ENCODE data around the gene FBXO10. TPM values are rescaled to one million over a fixed set of nuclear protein-coding genes. Genes with fewer than 3 reads are reported as not detected.

Gene FBXO10
- total RNA-seq, 1 experiment from 2014 or later = 5.3 TPM

GRCh38 chr9:37486256-37486615 lies 89.9 kb downstream of the FBXO10 start:
- TF ChIP-seq CTCF (IDR thresholded peaks at IDR 0.05 in 2 of 3, conservative IDR thresholded peaks at IDR 0.05 in 1 of 3; ENCODE audit: borderline replicate concordance in 1 of 3, insufficient read depth in 1 of 3, low read depth in 2 of 3, low read length in 2 of 3) (no peak), EZH2phosphoT487 (IDR thresholded peaks at IDR 0.05; ENCODE audit: borderline replicate concordance) (no peak), EZH2 (IDR thresholded peaks at IDR 0.05) (no peak), SP1 (IDR thresholded peaks at IDR 0.05; ENCODE audit: low read depth) (no peak), JUND (IDR thresholded peaks at IDR 0.05) (no peak), REST (IDR thresholded peaks at IDR 0.05; ENCODE audit: low read depth) (no peak), CBX3 (IDR thresholded peaks at IDR 0.05; ENCODE audit: low read depth) (no peak), POLR2AphosphoS5 (IDR thresholded peaks at IDR 0.05; ENCODE audit: low read depth, low read length) (no peak), EGR1 (IDR thresholded peaks at IDR 0.05; ENCODE audit: low read depth) (no peak), ZBTB33 (IDR thresholded peaks at IDR 0.05; ENCODE audit: extremely low read depth, insufficient replicate concordance, low read length) (no peak), TCF7L2 (IDR thresholded peaks at IDR 0.05; ENCODE audit: borderline replicate concordance, extremely low read depth, insufficient read depth, insufficient read length) (no peak), POLR2A (IDR thresholded peaks at IDR 0.05; ENCODE audit: borderline replicate concordance, extremely low read depth, insufficient read depth, insufficient read length) (no peak), ELF1 (IDR thresholded peaks at IDR 0.05; ENCODE audit: borderline replicate concordance, low read depth) (no peak), RAD21 (IDR thresholded peaks at IDR 0.05; ENCODE audit: low read depth) (no peak), SIN3A (IDR thresholded peaks at IDR 0.05; ENCODE audit: low read depth) (no peak; the same call in 1 of the 2 replicates), ZNF274 (IDR thresholded peaks at IDR 0.05; ENCODE audit: low read depth, low read length) (no peak), CEBPB (IDR thresholded peaks at IDR 0.05; ENCODE audit: low read depth) (no peak)
- Histone ChIP-seq H4K20me1 (ENCODE audit: insufficient read depth) (peaks cover 4% of the 10 kb centered on the region; the same call in 1 of the 2 replicates), H3K79me2 (ENCODE audit: insufficient read depth, low read length) (peaks cover 52% of the 10 kb centered on the region), H3K9ac (ENCODE audit: low read length) (peak overlapping the region; percentile 96), H3K27ac (ENCODE audit: low read depth, low read length) (peak overlapping the region; percentile 63), H3K9me3 (ENCODE audit: control insufficient read depth in 1 of 2, insufficient read depth in 1 of 2, low read depth in 1 of 2, low read length in 2 of 2) (no peaks in the 10 kb centered on the region), H3K27me3 (ENCODE audit: insufficient read depth, low read length) (no peaks in the 10 kb centered on the region), H3K36me3 (ENCODE audit: control insufficient read depth in 1 of 2, insufficient read depth in 2 of 2, low read length in 2 of 2) (peaks cover 12 to 36% of the 10 kb centered on the region in 2 experiments; a peak in 3 of 4 replicates), H3K4me1 (ENCODE audit: control insufficient read depth in 1 of 2, insufficient read depth in 2 of 2, low read length in 2 of 2) (peaks cover 12 to 39% of the 10 kb centered on the region in 2 experiments), H3K9me2 (ENCODE audit: insufficient read depth) (no peaks in the 10 kb centered on the region), H3K4me2 (ENCODE audit: low read length) (peak overlapping the region; percentile 100), H3K4me3 (replicated peaks in 1 of 2; ENCODE audit: low read depth in 1 of 2, low read length in 2 of 2) (peak overlapping the region; percentile 92 to 100), H2AFZ (ENCODE audit: low read depth, low read length, poor library complexity, severe bottlenecking) (no peak overlapping the region)
- ATAC-seq (no peak), DNase-seq (ENCODE audit: low read depth, low spot score) (no peak)
- CTCF ChIA-PET = no interaction called here
- POLR2A ChIA-PET = interaction anchor here (1.2 to 1.4 kb wide), 2 partner anchors 10 to 21 kb away, joined by 3 to 5 read pairs; partner anchors contain the start of gene ZBTB5
- RAD21 ChIA-PET (ENCODE audit: low non-redundant PET in 1 of 2, low total read pairs in 2 of 2, uncharacterized antibody in 2 of 2, unreplicated experiment in 2 of 2) = no interaction called here
- intact Hi-C loops (cut with micrococcal nuclease) = loop anchor here (5.0 to 10.0 kb wide), 5 partner anchors 99 to 909 kb away; partner anchors contain the start of gene ALDH1B1
- BruUV-seq (replicated peaks) = no TSS peak
